Mesothelial cell of epicardium (in vitro differentiated cells): ENCODE data around the gene DNAH2. TPM values are rescaled to one million over a fixed set of nuclear protein-coding genes. Genes with fewer than 3 reads are reported as not detected.

ENCODE experiments used
- DNase-seq, 2 experiments: peaks; one replicate each; pipeline ENCODE4 v3.0.0; 2021; ENCODE audit warnings: low spot score in 2 of 2; ENCODE audit not compliant: unreplicated experiment in 2 of 2
- H3K27ac Mint-ChIP-seq: 2 replicates; pipeline ENCODE4 v1.8.0; 2021; ENCODE audit warnings: mixed read lengths
- H3K27me3 Mint-ChIP-seq: 2 replicates; pipeline ENCODE4 v1.8.0; 2021; ENCODE audit warnings: low read depth, mixed read lengths
- H3K36me3 Mint-ChIP-seq: 2 replicates; pipeline ENCODE4 v1.8.0; 2021; ENCODE audit warnings: mixed read lengths
- H3K4me1 Mint-ChIP-seq: 2 replicates; pipeline ENCODE4 v1.8.0; 2021; ENCODE audit warnings: mixed read lengths
- H3K4me3 Mint-ChIP-seq: 2 replicates; pipeline ENCODE4 v1.8.0; 2021; ENCODE audit warnings: mild to moderate bottlenecking, moderate library complexity, mixed read lengths
- H3K9me3 Mint-ChIP-seq: 2 replicates; pipeline ENCODE4 v1.8.0; 2021; ENCODE audit warnings: mixed read lengths
- total RNA-seq: library from RNA; stranded (reverse); gene quantifications from 3 replicates; pipeline ENCODE4 v1.2.1, GENCODE V29; 2021
- TF ChIP-seq, protein P1 (sequence below): fragments of 200-600 bp; sonication (generic); IDR thresholded peaks from one replicate; pipeline ENCODE4 v1.5.0; 2021; ENCODE audit warnings: antibody characterized with exemption; ENCODE audit not compliant: unreplicated experiment

The DNAH2 gene
- total RNA-seq, 1 donor from 2014 or later, result 0.18 TPM

DNA sequence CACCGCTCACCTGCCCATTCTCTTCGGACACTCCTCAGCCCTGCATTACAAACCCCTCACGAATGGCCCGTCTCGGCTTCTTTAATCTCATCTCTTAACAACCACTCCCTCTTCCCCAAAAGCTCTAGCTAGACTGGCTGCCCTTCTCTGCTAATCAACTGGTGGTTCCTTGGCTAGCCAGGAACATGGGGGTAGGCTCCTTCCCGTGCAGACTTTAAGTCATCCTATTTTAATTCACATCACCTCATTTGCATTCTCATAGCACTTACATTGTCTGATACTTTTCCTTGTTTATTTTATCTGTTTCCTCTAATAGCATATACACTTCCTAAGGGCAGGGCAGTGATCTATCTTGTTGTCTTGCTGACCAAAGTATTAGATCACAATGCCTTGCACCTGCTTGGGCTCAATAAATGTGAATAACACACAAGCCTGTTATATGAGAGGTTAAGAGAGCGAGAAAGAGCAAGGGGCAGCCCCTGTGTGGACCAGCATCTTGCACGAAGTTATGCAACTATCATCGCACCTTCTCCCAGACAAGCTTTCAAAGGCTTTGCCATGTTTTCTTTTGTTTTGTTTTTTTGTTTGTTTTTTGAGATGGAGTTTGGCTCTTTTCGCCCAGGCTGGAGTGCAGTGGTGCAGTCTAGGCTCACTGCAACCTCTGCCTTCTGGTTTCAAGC lies 40.0 kb upstream of the DNAH2 start:
- Mint-ChIP-seq H3K9me3 (peaks cover 9% of the 10 kb centered on the region), H3K36me3 (peaks cover 28% of the 10 kb centered on the region), H3K4me1 (no peaks in the 10 kb centered on the region), H3K4me3 (no peak overlapping the region), H3K27me3 (no peaks in the 10 kb centered on the region), H3K27ac (no peak overlapping the region)
- TF ChIP-seq, protein P1, sequence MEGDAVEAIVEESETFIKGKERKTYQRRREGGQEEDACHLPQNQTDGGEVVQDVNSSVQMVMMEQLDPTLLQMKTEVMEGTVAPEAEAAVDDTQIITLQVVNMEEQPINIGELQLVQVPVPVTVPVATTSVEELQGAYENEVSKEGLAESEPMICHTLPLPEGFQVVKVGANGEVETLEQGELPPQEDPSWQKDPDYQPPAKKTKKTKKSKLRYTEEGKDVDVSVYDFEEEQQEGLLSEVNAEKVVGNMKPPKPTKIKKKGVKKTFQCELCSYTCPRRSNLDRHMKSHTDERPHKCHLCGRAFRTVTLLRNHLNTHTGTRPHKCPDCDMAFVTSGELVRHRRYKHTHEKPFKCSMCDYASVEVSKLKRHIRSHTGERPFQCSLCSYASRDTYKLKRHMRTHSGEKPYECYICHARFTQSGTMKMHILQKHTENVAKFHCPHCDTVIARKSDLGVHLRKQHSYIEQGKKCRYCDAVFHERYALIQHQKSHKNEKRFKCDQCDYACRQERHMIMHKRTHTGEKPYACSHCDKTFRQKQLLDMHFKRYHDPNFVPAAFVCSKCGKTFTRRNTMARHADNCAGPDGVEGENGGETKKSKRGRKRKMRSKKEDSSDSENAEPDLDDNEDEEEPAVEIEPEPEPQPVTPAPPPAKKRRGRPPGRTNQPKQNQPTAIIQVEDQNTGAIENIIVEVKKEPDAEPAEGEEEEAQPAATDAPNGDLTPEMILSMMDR, result no peak
- DNase-seq, result no peak

DNA sequence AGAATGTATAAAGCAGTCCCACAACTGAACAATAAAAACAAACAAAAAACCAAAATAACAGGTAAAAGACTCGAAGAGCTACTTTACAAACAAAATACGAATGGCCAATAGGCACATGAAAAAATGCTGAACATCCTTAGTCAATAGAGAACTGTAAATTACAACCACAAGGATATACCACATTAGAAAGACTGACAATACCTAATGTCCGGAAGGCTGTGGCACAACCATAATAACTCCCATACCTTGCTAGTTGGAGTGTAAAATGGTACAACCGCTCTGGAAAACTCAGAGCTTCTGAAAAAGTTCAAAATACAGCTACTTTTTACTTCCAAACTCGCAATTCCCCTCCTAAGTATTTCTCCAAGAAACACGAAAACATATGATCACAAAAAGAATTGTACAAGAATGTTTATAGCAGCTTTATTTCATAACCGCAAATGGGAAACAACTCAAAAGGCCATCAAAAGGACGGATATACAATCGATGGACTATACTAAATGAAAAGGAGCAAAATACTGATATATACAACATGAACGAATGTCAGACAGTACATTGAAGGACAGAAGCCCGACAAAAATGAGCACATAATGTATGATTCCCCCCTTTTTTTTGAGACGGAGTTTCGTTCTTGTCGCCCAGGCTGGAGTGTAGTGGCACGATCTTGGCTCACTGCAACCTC lies 32.6 kb upstream of the DNAH2 start:
- Mint-ChIP-seq H3K4me1 (peaks cover 23% of the 10 kb centered on the region), H3K27ac (peak overlapping the region; percentile 100), H3K36me3 (peaks cover under 1% of the 10 kb centered on the region), H3K9me3 (no peaks in the 10 kb centered on the region), H3K4me3 (peak overlapping the region; percentile 98), H3K27me3 (no peaks in the 10 kb centered on the region)
- no peak for DNase-seq
- TF ChIP-seq, protein P1, result no peak

DNA sequence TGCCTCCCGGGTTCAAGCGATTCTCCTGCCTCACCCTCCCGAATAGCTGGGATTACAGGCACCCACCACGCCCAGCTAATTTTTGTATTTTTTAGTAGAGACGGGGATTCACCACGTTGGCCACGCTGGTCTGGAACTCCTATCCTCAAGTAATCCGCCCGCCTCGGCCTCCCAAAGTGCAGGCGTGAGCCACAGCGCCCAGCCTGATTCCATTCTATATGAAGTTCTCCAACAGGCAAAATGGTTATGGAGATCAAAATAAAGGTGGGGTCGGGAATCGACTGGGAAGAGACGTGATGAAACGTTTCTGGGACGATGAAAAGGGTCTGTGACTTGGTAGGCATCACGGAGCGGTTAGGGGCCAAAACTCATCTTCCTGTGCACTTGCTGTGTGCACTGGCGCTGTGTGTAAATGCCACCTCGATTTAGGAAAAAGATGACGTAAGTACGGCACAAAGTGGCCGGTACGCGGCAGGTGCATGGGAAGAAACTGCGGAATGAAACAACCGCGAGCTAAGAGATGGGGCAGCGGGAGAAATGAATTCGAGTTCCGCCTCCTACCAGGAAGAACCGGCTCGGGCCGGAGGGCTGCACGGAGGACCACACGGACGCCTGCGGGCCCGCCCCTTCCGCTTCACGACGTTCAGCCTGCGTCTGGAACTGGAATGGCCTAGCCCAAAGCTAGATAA lies 31.9 kb upstream of the DNAH2 start:
- Mint-ChIP-seq H3K4me1 (peaks cover 25% of the 10 kb centered on the region), H3K36me3 (peaks cover 3% of the 10 kb centered on the region), H3K4me3 (peak overlapping the region; percentile 98), H3K9me3 (no peaks in the 10 kb centered on the region), H3K27me3 (no peaks in the 10 kb centered on the region), H3K27ac (peak overlapping the region; percentile 100)
- TF ChIP-seq, protein P1, result no peak
- DNase-seq, result peak; percentile 81 to 87

DNA sequence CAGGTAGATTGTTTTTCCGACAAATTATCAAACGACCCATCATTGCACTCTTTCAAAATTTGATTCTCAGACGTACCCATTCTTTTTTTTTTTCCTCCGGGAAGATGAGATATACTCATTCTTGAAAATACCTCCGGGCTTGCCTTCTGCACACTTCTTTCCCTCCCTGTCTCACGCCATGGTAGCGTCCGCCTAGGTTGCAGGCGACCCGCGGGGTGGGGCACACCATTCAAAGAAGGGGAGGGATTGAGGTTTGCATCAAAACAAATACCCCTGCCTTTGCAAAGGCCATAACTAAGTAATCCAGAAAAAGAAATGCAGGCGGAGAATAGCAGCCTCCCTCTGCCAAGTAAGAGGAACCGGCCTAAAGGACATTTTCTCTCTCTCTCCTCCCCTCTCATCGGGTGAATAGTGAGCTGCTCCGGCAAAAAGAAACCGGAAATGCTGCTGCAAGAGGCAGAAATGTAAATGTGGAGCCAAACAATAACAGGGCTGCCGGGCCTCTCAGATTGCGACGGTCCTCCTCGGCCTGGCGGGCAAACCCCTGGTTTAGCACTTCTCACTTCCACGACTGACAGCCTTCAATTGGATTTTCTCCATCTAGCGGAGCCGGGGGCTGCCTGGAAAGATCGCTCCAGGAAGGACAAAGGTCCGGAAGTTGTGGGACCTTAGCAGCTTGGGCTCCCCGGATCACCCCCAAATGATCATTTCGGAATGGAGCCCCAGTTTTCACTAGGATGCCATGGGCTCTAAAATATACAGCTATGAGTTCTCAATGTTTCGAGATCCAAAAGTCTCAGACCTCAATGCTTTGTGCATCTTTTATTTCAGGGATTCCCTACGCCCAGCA lies 31.1 kb upstream of the DNAH2 start:
- peak; percentile 52 to 77 for DNase-seq
- Mint-ChIP-seq H3K4me3 (peak overlapping the region; percentile 98), H3K36me3 (peaks cover 5% of the 10 kb centered on the region), H3K4me1 (peaks cover 25% of the 10 kb centered on the region), H3K27me3 (no peaks in the 10 kb centered on the region), H3K27ac (peak overlapping the region; percentile 100), H3K9me3 (no peaks in the 10 kb centered on the region)
- TF ChIP-seq, protein P1, result no peak
